GM12801 (cell line): ENCODE measurements around the gene CDH1.

Experiments used
- CTCF ChIP-seq: IDR thresholded peaks from one replicate; pipeline ENCODE4 v1.5.1; 2011; ENCODE audit warnings: control low read depth; ENCODE audit not compliant: insufficient read length; ENCODE audit errors: extremely low read depth

Gene CDH1

DNA sequence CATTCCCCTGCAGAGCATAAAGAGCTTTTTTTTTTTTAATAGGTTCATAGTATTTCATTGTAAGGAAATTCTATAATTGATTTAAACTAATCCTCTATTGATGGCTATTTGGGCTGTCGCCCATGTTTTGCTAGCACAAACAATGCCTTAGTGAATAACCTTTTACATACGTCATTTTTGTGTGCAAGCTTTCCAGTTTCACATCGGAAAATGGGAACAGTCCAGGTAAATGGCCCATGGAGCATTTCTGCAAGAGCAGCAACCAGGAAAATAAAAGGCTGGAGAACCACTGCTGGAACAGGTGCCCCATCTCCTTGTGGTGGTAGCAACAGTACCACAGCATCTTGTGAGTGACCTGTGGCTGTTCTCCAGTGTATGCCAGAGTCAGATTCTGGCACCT is 48.6 kb downstream of the CDH1 start:
- TF ChIP-seq CTCF = no peak

DNA sequence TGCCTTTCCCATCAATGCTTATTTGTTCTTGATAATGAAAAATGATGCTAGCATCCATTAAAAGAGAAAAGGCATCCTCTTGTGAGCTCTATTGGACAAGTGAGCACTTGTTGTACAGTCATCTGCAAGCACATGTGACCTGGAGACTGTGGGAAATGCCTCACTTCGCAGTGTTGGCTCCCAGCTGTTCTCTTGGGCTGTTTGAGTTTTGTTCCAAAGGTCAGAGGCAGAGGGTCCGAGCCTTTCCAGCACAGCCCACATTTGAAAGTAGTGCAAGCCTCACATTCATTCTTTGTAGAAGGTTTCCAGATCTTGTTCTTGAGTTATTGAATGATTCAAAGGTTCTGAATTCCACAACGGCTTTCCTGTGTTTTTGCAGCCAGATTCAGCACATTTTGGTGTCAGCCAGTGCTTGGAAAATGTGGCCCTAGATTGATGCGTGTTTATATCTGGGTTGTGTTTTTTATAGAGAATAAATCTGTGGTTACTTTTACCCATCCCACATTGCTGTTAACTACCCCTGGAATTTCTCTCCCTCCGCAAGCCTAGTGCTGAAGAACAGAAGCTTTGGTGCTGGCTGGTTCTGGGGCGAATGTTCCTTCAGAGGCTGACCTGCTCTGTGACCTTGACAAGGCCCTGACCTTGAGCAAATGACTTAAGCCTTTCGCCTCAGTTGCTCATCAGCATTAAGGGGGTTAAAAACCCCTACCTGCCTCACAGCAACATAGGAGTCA is 49.8 kb downstream of the CDH1 start:
- TF ChIP-seq CTCF = no peak

- TF ChIP-seq CTCF = no peak
Measured at GRCh38 chr16:68790130-68790761, 53.2 kb downstream of the CDH1 start.

DNA sequence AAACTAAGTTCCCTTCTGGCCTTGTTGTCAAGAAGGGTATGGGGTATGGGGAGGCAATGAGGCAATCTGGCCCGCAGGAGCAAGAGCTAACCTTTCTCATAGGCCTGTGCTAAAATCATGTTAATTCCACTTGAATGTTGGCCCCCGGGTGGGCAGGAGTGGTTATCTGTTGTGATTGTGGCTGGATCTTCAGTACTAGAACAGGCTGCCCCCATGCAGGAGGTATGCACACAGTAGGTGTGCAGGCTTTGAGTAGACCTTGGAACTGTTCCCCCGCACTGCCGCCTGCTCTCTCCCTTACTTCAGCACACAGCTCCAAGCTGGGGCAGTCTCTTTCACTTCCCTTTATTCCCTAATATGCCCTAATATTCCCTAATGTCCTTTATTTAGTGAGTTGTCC is 53.9 kb downstream of the CDH1 start:
- TF ChIP-seq CTCF = no peak

GRCh38 chr16:68792465-68793324 is 55.6 kb downstream of the CDH1 start:
- no peak for TF ChIP-seq CTCF

GRCh38 chr16:68793401-68793857 is 56.3 kb downstream of the CDH1 start:
- no peak for TF ChIP-seq CTCF

DNA sequence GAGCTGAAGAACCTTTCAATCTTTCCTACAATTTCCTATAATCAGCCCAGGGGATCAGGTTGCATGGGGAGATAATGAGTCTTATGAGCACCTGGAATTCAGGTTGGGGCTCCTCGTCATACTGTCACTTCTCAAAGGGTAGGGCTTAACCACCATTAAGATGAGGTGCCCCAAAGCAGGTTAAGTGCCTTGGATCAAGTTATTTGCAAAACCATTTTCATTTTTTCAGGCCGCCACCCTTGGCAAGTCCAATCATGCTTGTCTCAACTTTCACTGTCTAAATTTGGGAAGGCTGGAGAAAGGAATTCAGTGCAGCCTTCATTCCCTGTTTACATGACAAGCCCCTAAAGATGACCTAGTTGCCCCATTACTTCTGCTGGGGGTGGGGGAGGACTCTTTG is 61.3 kb downstream of the CDH1 start:
- no peak for TF ChIP-seq CTCF
